Natural killer cell (primary cell): ENCODE results near the gene PSPH. TPM values are rescaled to one million over a fixed set of nuclear protein-coding genes. Genes with fewer than 3 reads are reported as not detected.

ENCODE experiments used
- ATAC-seq, 3 donors: fragments of 150-1000 bp in 2 of 3; fragments of 200-7000 bp in 1 of 3; cut with Tn5 transposase; 1 replicate in 1 of 3; 2 replicates in 2 of 3; pipeline ENCODE4 v1.10.0; 2021; ENCODE audit warnings: mild to moderate bottlenecking in 2 of 3, moderate library complexity in 2 of 3
- DNase-seq, 2 donors: peaks; one replicate each; pipeline versions ENCODE4 v3.0.0 to v3.0.0-alpha.2; 2013 to 2021; ENCODE audit warnings: mixed read lengths in 1 of 2
- H3K27ac ChIP-seq: one replicate; pipeline ENCODE4 v1.5.1; 2013; ENCODE audit warnings: mild to moderate bottlenecking, low read length
- H3K27me3 ChIP-seq: one replicate; pipeline ENCODE4 v1.6.1; 2013; ENCODE audit warnings: low read length; ENCODE audit not compliant: control insufficient read depth, insufficient read depth
- H3K36me3 ChIP-seq: one replicate; pipeline ENCODE4 v1.6.1; 2013; ENCODE audit warnings: low read length; ENCODE audit not compliant: control insufficient read depth, insufficient read depth
- H3K4me1 ChIP-seq: one replicate; pipeline ENCODE4 v1.6.1; 2013; ENCODE audit warnings: low read length; ENCODE audit not compliant: control insufficient read depth, insufficient read depth
- H3K4me3 ChIP-seq: one replicate; pipeline ENCODE4 v1.5.1; 2013; ENCODE audit warnings: low read length
- H3K9me3 ChIP-seq: one replicate; pipeline ENCODE4 v1.6.1; 2013; ENCODE audit warnings: low read length; ENCODE audit not compliant: control insufficient read depth, insufficient read depth
- H3K27ac Mint-ChIP-seq, 2 donors: one replicate each; pipeline ENCODE4 v1.8.0; 2022; ENCODE audit warnings: mild to moderate bottlenecking in 2 of 2, mixed read lengths in 2 of 2, moderate library complexity in 1 of 2
- H3K27me3 Mint-ChIP-seq, 2 donors: one replicate each; pipeline ENCODE4 v1.8.0; 2022; ENCODE audit warnings: low read depth in 2 of 2, mixed read lengths in 2 of 2
- H3K36me3 Mint-ChIP-seq: one replicate; pipeline ENCODE4 v1.8.0; 2022; ENCODE audit warnings: mixed read lengths
- H3K4me1 Mint-ChIP-seq, 2 donors: one replicate each; pipeline ENCODE4 v1.8.0; 2022; ENCODE audit warnings: mixed read lengths in 2 of 2
- H3K4me3 Mint-ChIP-seq: one replicate; pipeline ENCODE4 v1.8.0; 2022; ENCODE audit warnings: mild to moderate bottlenecking, moderate library complexity, mixed read lengths
- H3K9me3 Mint-ChIP-seq, 2 donors: one replicate each; pipeline ENCODE4 v1.8.0; 2022; ENCODE audit warnings: mixed read lengths in 2 of 2
- WGBS: methylation state at CpG from one replicate; pipeline ENCODE4 v1.1.7; 2013; ENCODE audit warnings: missing lambda C conversion rate; ENCODE audit not compliant: insufficient coverage; 5-methylcytosine and 5-hydroxymethylcytosine counted together
- intact Hi-C: fragments of 100-400 bp; cut with micrococcal nuclease; formaldehyde crosslinking; loops from one replicate; pipeline ENCODE4 v1.14.2; 2022
- total RNA-seq, 4 donors: library from RNA; stranded (reverse); fragments of 120-200 nt in 1 of 4; gene quantifications; one replicate each; pipeline versions ENCODE4 v1.2.3 to v1.2.4, GENCODE V29; 2013 to 2022
- TF ChIP-seq, protein P1 (sequence below): fragments of 200-600 bp; IDR thresholded peaks from one replicate; pipeline ENCODE4 v1.8.0; 2022; ENCODE audit warnings: antibody characterized with exemption

The PSPH gene
- total RNA-seq, 3 donors from 2014 or later (not counting 1 experiment from before 2014, with no cell fraction given): 2.8 to 4.1 (median 3.8) TPM

DNA sequence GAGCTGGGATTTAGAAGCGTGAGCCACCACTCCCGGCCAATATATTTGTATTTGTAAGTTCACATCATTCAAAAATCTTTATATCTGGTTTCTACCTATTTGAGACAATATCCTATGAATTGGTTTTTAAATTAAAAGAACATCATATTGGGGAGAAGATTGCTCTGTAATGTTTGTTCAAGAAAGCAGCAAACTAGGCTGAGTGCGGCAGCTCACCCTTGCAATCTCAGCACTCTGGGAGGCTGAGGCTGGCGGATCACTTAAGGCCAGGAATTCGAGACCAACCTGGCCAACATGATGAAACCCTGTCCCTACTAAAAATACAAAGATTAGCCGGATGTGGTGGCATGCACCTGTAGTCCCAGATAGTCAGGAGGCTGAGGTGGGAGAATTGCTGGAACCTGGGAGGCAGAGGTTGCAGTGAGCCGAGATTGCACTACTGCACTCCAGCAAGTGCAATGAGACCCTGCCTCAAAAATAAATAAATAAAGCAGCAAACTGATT lies 77.4 kb downstream of the PSPH start:
- Histone ChIP-seq H3K4me3 (no peak overlapping the region), H3K36me3 (peaks cover 9% of the 10 kb centered on the region), H3K9me3 (no peaks in the 10 kb centered on the region), H3K27ac (no peak overlapping the region), H3K27me3 (no peaks in the 10 kb centered on the region), H3K4me1 (no peaks in the 10 kb centered on the region)
- H3K36me3 Mint-ChIP-seq: no peaks in the 10 kb centered on the region
- H3K27ac Mint-ChIP-seq: no peak overlapping the region
- H3K27me3 Mint-ChIP-seq: no peaks in the 10 kb centered on the region
- H3K9me3 Mint-ChIP-seq: no peaks in the 10 kb centered on the region
- DNase-seq: no peak
- no peak for ATAC-seq
- H3K4me3 Mint-ChIP-seq: no peak overlapping the region
- TF ChIP-seq, protein P1, sequence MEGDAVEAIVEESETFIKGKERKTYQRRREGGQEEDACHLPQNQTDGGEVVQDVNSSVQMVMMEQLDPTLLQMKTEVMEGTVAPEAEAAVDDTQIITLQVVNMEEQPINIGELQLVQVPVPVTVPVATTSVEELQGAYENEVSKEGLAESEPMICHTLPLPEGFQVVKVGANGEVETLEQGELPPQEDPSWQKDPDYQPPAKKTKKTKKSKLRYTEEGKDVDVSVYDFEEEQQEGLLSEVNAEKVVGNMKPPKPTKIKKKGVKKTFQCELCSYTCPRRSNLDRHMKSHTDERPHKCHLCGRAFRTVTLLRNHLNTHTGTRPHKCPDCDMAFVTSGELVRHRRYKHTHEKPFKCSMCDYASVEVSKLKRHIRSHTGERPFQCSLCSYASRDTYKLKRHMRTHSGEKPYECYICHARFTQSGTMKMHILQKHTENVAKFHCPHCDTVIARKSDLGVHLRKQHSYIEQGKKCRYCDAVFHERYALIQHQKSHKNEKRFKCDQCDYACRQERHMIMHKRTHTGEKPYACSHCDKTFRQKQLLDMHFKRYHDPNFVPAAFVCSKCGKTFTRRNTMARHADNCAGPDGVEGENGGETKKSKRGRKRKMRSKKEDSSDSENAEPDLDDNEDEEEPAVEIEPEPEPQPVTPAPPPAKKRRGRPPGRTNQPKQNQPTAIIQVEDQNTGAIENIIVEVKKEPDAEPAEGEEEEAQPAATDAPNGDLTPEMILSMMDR: no peak
- H3K4me1 Mint-ChIP-seq: peaks cover 31 to 37% of the 10 kb centered on the region in 2 donors
- WGBS: 93% methylated on average over 4 of the region's 7 CpGs
- intact Hi-C loops: no loop called here

DNA sequence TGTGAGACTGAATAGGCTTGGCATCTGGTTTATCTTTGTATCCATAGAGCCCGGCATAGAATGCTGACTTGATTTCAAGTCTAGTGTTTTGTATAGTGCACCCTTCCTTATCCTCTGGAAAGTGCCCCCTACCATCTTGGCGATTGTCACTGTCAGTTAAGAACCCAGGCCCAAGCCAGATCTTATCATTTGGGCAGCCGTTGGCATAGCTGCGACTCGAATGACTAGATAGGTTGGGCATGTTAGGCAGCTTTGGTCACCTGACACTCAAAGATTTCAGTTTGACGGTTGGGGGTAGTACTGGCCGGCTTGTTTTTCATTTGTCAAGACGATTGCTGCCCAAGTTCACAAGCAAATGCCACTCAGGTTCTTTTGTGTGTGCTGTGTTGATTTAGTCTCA lies 80.3 kb downstream of the PSPH start:
- TF ChIP-seq, protein P1: no peak
- no peak overlapping the region for H3K4me3 Mint-ChIP-seq
- Histone ChIP-seq H3K27me3 (no peaks in the 10 kb centered on the region), H3K36me3 (no peaks in the 10 kb centered on the region), H3K4me3 (no peak overlapping the region), H3K9me3 (no peaks in the 10 kb centered on the region), H3K27ac (no peak overlapping the region), H3K4me1 (no peaks in the 10 kb centered on the region)
- no peak overlapping the region for H3K27ac Mint-ChIP-seq
- H3K4me1 Mint-ChIP-seq: peaks cover 26 to 43% of the 10 kb centered on the region in 2 donors
- DNase-seq (no peak), ATAC-seq (no peak)
- H3K27me3 Mint-ChIP-seq: no peaks in the 10 kb centered on the region
- no peaks in the 10 kb centered on the region for H3K36me3 Mint-ChIP-seq
- intact Hi-C loops: no loop called here
- H3K9me3 Mint-ChIP-seq: no peaks in the 10 kb centered on the region
- WGBS: 95% methylated on average over 8 of the region's 8 CpGs

DNA sequence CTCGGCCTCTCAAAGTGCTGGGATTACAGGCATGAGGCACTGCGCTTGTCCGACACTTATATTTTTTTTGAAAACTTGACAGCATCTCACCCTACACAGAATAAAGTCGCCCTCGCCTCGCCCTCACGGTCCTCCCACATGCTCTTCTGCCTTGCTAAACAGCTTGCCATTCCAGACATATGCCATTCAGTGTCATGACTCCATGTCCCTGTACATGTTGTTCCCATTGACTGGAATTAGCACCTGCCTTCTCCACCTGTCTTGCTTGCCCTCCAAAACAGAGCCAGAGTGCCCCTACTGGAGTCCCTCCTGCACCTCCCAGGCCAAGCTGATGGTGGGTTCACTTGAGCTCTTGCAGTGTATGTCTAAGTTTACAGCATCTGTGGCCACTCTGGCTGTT lies 80.7 kb downstream of the PSPH start:
- H3K4me1 ChIP-seq: no peaks in the 10 kb centered on the region
- H3K27ac ChIP-seq: no peak overlapping the region
- Mint-ChIP-seq H3K27me3 (no peaks in the 10 kb centered on the region), H3K4me1 (peaks cover 26 to 43% of the 10 kb centered on the region in 2 donors), H3K4me3 (no peak overlapping the region), H3K9me3 (no peaks in the 10 kb centered on the region), H3K36me3 (no peaks in the 10 kb centered on the region), H3K27ac (no peak overlapping the region)
- ATAC-seq: no peak
- H3K27me3 ChIP-seq: no peaks in the 10 kb centered on the region
- 97% methylated on average over 7 of the region's 7 CpGs for WGBS
- no peaks in the 10 kb centered on the region for H3K36me3 ChIP-seq
- intact Hi-C loops: no loop called here
- no peak for DNase-seq
- TF ChIP-seq, protein P1: no peak
- no peaks in the 10 kb centered on the region for H3K9me3 ChIP-seq
- H3K4me3 ChIP-seq: no peak overlapping the region

DNA sequence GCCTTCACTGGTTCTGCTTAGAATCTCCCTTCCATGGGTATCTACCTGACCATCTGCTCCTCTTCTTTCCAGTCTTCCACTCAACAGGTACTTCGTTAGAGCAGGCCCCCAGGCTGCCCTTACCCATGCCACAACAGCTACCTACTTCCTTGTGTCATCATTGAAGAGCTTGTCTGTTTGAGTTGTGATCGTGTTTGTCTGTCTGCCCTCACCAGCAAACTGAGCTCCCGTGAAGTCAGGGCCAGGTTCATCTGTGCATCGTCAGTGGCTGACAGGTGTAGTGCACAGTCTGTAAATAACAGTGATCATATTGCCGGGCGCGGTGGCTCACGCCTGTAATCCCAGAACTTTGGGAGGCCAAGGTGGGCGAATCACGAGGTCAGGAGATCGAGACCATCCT lies 81.9 kb downstream of the PSPH start:
- DNase-seq: no peak
- intact Hi-C loops: loop anchor here (10.0 kb wide), 1 partner anchor 435 kb away; no protein-coding TSS in a partner anchor
- no peaks in the 10 kb centered on the region for H3K4me1 ChIP-seq
- Mint-ChIP-seq H3K9me3 (no peaks in the 10 kb centered on the region), H3K4me1 (peaks cover 17 to 31% of the 10 kb centered on the region in 2 donors), H3K27ac (peak overlapping the region in 1 of 2 donors; percentile 1), H3K4me3 (no peak overlapping the region), H3K27me3 (no peaks in the 10 kb centered on the region), H3K36me3 (no peaks in the 10 kb centered on the region)
- no peak for ATAC-seq
- H3K9me3 ChIP-seq: no peaks in the 10 kb centered on the region
- no peak overlapping the region for H3K27ac ChIP-seq
- no peak overlapping the region for H3K4me3 ChIP-seq
- H3K36me3 ChIP-seq: no peaks in the 10 kb centered on the region
- TF ChIP-seq, protein P1: no peak
- no peaks in the 10 kb centered on the region for H3K27me3 ChIP-seq
- 93% methylated on average over 8 of the region's 11 CpGs for WGBS
